Uterus (tissue), 4 donors: ENCODE data around the gene DCST1. TPM values are rescaled to one million over a fixed set of nuclear protein-coding genes. Genes with fewer than 3 reads are reported as not detected.

Source experiments
- DNase-seq, 2 donors: peaks; one replicate each; pipeline ENCODE4 v3.0.0-alpha.2; 2019 to 2020
- H3K27ac ChIP-seq, 2 donors: fragments of 200-600 bp; sonication (generic); 1 replicate in 1 of 2; 2 replicates in 1 of 2; pipeline ENCODE4 v1.5.1; 2016 to 2018
- H3K27me3 ChIP-seq, 2 donors: fragments of 200-600 bp; sonication (generic); one replicate each; pipeline ENCODE4 v1.5.1; 2018 to 2019; ENCODE audit warnings: control low read depth in 1 of 2
- H3K36me3 ChIP-seq, 2 donors: fragments of 200-600 bp; sonication (generic); one replicate each; pipeline ENCODE4 v1.5.1; 2019; ENCODE audit warnings: control low read depth in 1 of 2
- H3K4me1 ChIP-seq, 2 donors: fragments of 200-600 bp; sonication (generic); one replicate each; pipeline ENCODE4 v1.5.1; 2018 to 2019; ENCODE audit warnings: control low read depth in 1 of 2
- H3K4me3 ChIP-seq, 2 donors: fragments of 200-600 bp; sonication (generic); 1 replicate in 1 of 2; 2 replicates in 1 of 2; pipeline ENCODE4 v1.5.1; 2018 to 2019; ENCODE audit warnings: mild to moderate bottlenecking in 1 of 2
- H3K9me3 ChIP-seq, 2 donors: fragments of 200-600 bp; sonication (generic); one replicate each; pipeline ENCODE4 v1.5.1; 2019; ENCODE audit warnings: control low read depth in 1 of 2
- CTCF ChIP-seq, 4 experiments: fragments of 200-600 bp in 2 of 4; fragments of 450-650 bp in 2 of 4; sonication (generic) in 2 of 4; IDR thresholded peaks; one replicate each; pipeline ENCODE4 v1.5.1; 2016 to 2019; ENCODE audit warnings: antibody characterized with exemption in 4 of 4, mild to moderate bottlenecking in 2 of 4, moderate library complexity in 1 of 4
- POLR2A ChIP-seq, 2 donors: fragments of 450-650 bp; IDR thresholded peaks; one replicate each; pipeline ENCODE4 v1.6.1; 2016; ENCODE audit warnings: antibody characterized with exemption in 2 of 2, mild to moderate bottlenecking in 1 of 2, moderate library complexity in 1 of 2
- intact Hi-C: fragments of 100-400 bp; cut with DNase I; formaldehyde crosslinking; loops from one replicate; pipeline ENCODE4 v1.15.1; 2023; ENCODE audit warnings: low total_unique reads
- total RNA-seq, 4 donors: library from RNA; depleted of rRNA in 3 of 4; stranded (reverse); fragments of >200 nt in 3 of 4; gene quantifications; one replicate each; pipeline versions ENCODE4 v1.1.0 to v1.2.4, GENCODE V29; 2014 to 2023
- donor health status: DM: yes; HTN: yes; CAD: no.

The DCST1 gene
- total RNA-seq, 4 donors from 2014 or later = 1.1 to 3.5 TPM; not detected in 2

- no peaks in the 10 kb centered on the region for H3K27me3 ChIP-seq
- peak overlapping the region; percentile 89 to 94 for H3K27ac ChIP-seq
- H3K4me3 ChIP-seq = peak overlapping the region; percentile 41 to 47
- H3K4me1 ChIP-seq = peaks cover 0 to 12% of the 10 kb centered on the region in 2 donors
- peak; percentile 91 to 94 for DNase-seq
- intact Hi-C loops = no loop called here
- no peaks in the 10 kb centered on the region for H3K36me3 ChIP-seq
- peak; percentile 98 to 100 (median 99) for TF ChIP-seq CTCF (IDR thresholded peaks at IDR 0.05)
- TF ChIP-seq POLR2A (IDR thresholded peaks at IDR 0.05) = peak in 1 of 2 donors; percentile 70
- H3K9me3 ChIP-seq = no peaks in the 10 kb centered on the region
These were observed 16.3 kb upstream of the DCST1 start for GRCh38 chr1:155017041-155017945.

GRCh38 chr1:155017946-155018316 lies 15.7 kb upstream of the DCST1 start:
- Histone ChIP-seq H3K36me3 (no peaks in the 10 kb centered on the region), H3K27ac (peak overlapping the region; percentile 89 to 94), H3K27me3 (no peaks in the 10 kb centered on the region), H3K4me3 (peak overlapping the region; percentile 41 to 47), H3K4me1 (peaks cover 0 to 10% of the 10 kb centered on the region in 2 donors), H3K9me3 (no peaks in the 10 kb centered on the region)
- TF ChIP-seq CTCF (IDR thresholded peaks at IDR 0.05) = no peak
- TF ChIP-seq POLR2A (IDR thresholded peaks at IDR 0.05) = no peak
- intact Hi-C loops = no loop called here
- no peak for DNase-seq

GRCh38 chr1:155018617-155019348 lies 14.8 kb upstream of the DCST1 start:
- no peaks in the 10 kb centered on the region for H3K36me3 ChIP-seq
- TF ChIP-seq CTCF (IDR thresholded peaks at IDR 0.05) (no peak), POLR2A (IDR thresholded peaks at IDR 0.05) (no peak)
- no peaks in the 10 kb centered on the region for H3K27me3 ChIP-seq
- no peak for DNase-seq
- intact Hi-C loops = no loop called here
- peak overlapping the region in 1 of 2 donors; percentile 94 for H3K27ac ChIP-seq
- H3K4me3 ChIP-seq = no peak overlapping the region
- H3K9me3 ChIP-seq = no peaks in the 10 kb centered on the region
- peaks cover 0 to 10% of the 10 kb centered on the region in 2 donors for H3K4me1 ChIP-seq

DNA sequence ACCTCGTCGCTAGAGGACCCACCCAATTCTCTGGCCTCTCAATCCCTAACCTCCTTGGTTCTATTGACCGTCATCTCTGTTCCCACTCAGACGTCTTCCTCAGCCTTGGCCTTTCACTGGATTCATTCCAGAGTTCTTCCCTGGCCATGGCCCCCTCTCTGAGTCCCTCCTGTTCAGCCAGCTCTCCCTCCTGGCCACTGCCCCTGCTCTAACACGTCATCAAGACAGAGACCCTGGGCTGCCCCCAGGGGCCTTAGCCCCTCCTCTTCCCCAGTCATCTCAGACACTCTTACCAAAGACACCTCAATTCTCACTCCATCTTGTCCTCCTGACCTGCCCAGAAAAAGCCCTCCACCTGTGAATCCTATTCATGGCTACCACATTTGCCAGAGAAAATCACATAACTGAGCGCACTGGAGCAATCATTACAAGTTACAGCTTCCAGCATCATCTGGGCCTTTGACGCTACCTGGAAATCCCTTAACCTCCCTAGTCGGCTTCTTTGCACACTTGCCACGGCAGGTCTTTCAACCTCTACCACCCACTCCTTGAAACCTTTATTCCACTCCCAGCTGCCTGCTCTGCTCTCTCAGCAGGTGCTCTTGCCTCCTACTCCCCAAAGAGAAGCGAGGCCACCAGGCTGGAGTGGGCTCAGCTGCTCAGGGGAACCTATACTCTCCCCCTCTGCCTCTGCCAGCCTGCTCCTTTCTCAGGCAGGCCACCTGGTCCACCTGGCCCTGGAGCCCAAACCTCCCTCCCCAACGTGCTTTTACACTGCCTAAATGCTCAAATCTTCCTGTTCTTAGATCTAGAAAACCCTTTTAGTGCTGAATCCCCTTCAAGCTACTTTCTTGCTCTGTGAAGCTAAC lies 14.0 kb upstream of the DCST1 start:
- Histone ChIP-seq H3K4me3 (no peak overlapping the region), H3K27me3 (no peaks in the 10 kb centered on the region), H3K27ac (no peak overlapping the region), H3K9me3 (no peaks in the 10 kb centered on the region), H3K4me1 (peaks cover 0 to 10% of the 10 kb centered on the region in 2 donors), H3K36me3 (no peaks in the 10 kb centered on the region)
- no peak for DNase-seq
- intact Hi-C loops = no loop called here
- TF ChIP-seq POLR2A (IDR thresholded peaks at IDR 0.05) (no peak), CTCF (IDR thresholded peaks at IDR 0.05) (no peak)
